GM19099 (cell line): ENCODE measurements around the gene ITSN1.

Experiments
- POLR2A ChIP-seq: IDR thresholded peaks from 3 replicates; pipeline ENCODE4 v1.6.1; 2011; ENCODE audit warnings: low read depth; ENCODE audit not compliant: insufficient read length; ENCODE audit errors: extremely low read depth

The ITSN1 gene

DNA sequence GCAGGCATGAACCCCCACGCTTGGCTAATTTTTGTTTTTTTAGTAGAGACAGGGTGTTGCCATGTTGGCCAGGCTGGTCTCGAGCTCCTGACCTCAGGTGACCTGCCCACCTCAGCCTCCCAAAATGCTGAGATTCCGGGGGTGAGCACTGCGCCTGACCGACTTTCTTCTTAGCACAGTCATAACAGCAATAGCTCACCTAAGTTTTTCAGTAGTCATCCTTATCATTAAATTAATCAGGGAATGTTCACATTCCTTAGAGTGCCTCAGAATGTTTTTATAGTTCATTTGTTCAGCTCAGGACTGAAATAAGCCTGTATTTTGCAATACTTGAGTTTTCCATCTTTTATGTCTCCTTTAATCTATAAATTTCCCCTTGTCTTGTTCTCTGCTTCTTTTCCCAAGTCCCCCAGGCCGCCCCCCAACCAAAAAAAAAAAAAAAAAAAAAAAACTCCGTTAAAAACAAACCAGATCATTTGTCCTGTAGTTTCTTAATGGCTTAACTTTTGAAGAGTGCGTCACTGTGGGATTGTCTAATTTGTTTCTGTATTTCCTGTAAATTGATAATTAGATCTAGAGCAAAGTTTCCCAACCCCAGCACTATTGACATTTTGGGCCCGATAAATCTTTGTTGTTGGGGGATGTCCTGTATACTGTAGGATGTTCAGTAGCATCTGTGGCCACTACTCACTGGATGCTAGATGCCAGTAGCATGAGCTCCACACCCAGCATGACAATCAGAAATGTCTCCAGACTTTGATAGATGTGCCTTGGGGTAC lies 120.7 kb downstream of the ITSN1 start:
- TF ChIP-seq POLR2A, result no peak

DNA sequence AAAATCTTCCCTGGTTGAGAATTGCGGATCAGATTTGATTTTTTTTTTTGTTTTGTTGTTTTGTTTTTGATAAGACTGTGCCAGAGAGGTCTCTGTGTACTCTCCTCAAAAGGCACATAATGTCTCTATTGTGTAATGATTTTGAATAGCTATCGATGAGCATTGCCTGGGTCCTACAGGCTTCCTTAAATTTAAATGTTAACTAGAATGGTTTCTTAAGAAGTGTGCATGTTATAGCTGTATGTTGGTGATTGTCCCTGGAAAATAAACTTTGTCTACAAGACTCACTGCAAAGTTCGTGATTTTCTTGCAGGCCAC lies 121.2 kb downstream of the ITSN1 start:
- no peak for TF ChIP-seq POLR2A

DNA sequence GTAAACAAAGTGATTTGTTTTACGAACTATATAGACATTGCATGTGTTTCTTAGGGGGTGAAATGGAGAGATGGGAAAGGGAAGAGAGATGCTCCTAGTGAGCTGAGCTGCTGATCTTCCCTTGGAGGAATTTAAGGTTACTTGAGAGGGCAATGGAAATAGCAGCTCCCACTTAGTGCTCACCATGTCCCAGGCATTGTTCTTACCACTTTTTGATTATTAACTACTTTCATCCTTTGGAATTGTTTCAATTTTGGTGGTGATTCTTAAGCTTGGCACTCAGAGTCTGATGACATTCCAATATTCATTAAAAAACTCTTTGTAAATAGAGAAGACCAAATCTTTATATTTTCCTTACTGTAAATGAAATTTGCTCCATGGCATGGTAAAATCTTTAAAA lies 124.9 kb downstream of the ITSN1 start:
- no peak for TF ChIP-seq POLR2A

DNA sequence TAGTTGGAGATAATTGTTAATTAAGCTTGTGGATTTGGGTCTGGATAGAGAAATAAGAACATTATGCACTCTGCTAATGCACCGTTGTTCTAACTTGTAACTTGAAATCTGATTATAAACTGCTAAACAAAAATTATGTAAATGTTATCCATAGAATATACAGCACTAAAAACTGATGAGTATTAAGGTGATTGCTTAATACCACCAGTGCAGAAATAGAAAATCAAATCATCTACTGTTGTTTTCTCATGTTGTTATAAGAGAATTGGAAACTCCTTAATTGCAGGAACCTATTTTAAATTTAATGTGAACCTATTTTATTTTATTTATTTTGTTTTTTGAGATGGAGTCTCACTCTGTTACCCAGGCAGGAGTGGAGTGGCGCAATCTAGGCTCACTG lies 125.7 kb downstream of the ITSN1 start:
- TF ChIP-seq POLR2A, result no peak

DNA sequence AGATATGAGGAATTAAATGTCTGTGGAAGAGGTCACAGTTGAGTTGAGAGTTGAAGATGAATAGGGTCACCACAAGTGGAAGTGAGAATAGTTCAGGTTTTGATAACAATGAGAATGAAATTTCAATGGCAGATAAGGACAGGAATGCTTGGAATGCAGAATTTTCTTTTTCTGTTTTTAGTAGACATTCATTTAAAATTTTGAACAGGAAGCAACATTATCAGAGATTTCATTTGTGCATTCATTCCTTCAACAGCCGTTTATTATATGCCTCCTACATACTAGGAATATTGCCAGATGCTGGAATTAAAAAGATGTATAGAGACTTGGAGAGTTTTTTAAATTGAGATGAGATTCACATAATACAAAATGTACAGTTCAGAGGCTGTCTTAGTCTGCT lies 126.8 kb downstream of the ITSN1 start:
- no peak for TF ChIP-seq POLR2A

DNA sequence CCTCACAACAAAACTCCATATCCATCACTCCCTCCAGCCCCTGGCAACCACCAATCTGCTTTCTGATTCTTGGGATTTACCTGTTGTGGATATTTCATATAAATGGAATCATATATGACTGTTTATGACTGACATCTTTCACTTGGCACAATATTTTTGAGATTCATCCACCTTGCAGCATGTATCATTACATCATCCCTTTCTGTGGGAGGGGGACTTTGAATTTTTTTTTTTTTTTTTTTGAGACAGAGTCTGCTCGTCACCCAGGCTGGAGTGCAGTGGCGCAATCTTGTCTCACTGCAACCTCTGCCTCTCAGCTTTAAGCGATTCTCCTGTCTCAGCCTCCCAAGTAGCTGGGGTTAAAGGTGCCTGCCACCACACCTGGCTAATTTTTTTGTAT lies 128.2 kb downstream of the ITSN1 start:
- no peak for TF ChIP-seq POLR2A

DNA sequence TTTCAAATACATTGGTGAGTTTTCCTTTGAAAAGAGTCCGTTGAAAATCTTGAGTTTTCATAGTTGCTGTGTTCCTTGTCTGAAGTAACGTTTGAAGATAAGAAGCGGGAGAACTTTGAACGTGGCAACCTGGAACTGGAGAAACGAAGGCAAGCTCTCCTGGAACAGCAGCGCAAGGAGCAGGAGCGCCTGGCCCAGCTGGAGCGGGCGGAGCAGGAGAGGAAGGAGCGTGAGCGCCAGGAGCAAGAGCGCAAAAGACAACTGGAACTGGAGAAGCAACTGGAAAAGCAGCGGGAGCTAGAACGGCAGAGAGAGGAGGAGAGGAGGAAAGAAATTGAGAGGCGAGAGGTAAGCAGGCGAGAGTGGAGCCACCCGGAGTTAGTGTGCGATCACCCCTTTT lies 129.7 kb downstream of the ITSN1 start:
- no peak for TF ChIP-seq POLR2A

DNA sequence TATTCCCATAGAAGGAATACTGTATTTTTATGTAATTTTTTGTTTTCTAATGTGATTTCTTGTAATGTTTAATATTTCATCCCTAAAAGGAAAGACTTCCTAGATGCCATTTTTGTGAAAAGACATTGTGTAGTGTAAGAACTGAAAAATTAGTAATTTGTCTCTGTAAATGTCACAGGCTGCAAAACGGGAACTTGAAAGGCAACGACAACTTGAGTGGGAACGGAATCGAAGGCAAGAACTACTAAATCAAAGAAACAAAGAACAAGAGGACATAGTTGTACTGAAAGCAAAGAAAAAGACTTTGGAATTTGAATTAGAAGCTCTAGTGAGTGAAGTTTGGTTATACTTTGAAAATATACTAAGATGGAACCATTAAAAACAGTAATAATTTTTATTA lies 132.2 kb downstream of the ITSN1 start:
- TF ChIP-seq POLR2A, result no peak

DNA sequence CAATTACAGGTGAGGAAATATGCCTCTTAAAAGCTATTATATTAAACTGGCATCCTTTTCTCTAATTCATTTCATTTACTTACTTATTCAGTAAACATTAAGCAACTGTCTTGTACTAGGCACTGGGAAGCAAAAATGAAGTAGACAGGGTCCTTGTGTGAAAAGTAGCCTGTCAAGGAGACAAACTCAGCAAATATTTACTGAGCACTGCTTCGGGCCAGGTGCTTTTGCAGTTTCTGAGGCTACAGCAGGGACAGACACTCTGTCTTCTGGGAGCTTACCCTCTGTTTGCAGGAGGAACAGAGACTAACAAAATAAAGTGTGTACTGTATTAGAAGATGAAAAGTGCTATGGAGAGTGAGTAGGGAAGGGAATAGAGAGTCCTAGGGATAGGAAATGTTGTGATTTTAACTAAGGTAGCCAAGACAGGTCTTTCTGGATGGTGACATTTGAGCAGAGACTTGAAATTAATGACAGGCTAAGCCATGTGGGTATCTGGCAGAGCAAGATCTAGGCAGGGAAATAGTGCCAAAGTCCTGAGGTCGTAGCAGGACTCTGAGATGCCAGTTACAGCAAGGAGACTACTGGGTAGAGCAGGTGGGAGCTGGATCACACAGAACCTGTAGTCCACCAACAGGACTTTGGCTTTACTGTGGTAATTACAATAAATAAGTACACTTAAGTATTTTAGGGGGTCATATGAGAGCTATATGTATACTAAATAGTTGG lies 133.0 kb downstream of the ITSN1 start:
- TF ChIP-seq POLR2A, result no peak

DNA sequence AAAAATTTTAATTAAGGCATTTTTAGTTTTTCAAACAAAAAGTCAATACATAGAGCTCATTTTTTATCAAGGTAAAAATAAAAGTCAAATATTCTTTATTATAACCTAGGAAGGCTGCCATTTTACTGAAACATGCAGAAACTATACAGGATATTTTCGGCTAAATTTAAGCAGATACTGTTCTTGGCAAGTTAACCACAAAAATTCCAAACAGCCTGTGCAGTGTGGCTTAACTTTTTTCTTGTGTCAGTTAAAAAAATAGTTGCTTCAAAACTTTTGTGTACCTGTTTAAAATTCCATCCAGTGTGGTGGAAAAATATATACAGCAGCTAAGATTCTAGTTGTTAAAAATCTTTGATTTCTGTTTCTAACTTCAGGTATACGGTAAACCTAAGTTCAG lies 138.3 kb downstream of the ITSN1 start:
- no peak for TF ChIP-seq POLR2A

DNA sequence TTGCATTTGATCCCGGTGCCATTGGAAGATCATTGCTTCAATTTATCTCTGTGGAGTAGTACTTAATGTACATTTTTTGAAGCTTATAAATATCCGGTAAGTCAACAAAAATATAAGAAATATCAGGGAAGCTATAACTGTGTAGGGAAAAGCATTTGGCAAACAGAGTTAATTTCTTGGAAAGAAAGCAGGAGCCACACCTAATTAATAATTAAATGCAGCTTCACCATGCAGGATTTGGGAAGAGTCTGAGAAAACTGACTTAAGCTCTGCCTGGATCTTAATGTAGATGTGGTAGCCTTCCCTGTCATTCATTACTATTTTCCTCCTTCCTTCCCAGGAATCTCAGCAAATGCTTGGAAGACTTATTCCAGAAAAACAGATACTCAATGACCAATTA lies 138.8 kb downstream of the ITSN1 start:
- TF ChIP-seq POLR2A, result no peak

DNA sequence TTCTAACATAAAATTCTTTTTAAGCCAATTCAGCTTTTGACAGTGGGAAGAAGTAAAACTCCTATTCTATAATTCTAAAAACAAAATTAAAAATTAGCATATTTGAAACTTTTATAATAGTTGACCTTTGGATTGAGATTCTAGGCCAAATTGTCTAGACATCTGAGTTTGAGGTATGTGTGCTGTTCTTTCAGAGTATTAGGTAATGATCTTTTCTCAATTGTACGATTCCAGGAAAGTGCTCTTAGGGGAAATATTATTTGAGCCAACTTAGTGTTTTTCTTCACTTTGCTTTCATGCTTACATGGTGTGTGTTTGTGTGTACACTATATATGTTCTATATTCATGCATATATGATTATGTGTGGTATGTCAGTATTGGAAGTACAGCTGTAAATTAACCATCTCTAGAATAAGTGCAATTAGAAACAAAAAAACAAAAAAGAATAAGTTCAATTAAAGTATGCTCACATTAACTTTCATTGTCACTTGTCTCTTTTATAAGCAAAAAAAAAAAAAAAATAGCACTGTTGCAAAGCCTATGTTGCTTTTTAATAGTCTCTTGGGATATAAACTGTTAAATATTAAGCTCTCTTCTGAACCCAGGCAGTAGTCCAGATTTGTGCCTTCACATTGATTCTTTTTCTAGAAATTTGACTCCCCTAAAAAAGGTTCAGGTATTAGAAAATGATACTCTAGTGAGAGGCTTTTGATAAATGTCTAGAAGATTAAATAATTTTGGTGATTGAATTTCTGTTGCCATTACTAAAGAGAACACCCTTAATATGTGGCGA lies 141.1 kb downstream of the ITSN1 start:
- no peak for TF ChIP-seq POLR2A

DNA sequence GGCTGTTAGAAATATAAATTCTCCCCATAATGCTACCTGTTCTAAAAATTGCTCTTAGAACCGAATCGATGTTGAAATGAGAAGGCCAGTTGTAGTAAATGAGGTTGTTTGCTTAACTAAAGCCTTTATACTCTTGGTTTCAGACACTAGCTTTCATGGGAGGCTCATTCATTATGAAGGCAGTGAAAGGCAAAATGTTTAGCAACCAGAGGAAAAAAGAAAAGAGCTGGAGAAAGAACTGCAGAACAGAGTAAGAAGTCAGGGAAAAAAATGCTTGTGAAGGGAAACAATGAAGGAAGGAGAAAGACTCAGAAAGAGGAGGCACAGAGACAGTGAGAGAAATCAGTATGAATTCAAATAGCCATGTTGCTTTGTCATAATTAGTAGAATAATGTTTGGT lies 145.1 kb downstream of the ITSN1 start:
- TF ChIP-seq POLR2A, result no peak

DNA sequence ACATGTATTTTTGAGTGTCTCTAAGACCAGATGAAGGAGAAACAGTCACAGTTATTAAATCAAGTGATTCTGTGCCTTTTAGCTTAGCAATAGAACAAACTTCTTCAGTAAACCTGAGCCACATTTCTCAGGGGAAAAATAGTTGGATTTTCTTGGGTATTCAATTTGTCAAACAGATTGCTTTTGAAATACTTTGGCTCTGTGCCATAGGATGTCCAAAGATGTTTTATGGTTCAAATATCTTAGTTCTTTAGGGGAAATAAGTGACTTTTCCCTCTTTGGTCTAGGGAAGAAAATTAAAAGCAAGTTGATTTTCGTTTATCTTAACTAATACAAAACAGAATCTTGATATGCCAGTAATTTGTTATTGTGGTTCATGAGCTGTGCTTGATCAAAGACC lies 147.4 kb downstream of the ITSN1 start:
- TF ChIP-seq POLR2A, result no peak

DNA sequence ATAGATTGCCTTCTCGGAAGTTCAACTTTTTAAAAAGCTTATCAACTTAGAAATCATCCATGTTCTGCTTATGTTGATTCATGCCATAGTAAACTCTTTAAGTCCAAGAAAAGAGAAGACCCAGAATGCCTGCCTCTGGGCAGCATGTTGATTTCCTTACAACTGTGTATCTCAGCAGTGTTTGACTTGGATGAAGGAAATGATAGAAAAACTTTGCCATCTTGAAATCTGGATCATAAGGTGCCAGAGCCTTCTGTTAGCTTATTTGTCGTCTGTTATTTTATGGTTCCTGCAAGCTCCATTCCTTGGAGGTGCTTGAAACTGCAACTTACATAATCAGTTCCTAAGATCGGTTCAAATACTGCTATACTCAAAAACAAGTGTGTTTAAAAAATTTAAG lies 148.8 kb downstream of the ITSN1 start:
- TF ChIP-seq POLR2A, result no peak

DNA sequence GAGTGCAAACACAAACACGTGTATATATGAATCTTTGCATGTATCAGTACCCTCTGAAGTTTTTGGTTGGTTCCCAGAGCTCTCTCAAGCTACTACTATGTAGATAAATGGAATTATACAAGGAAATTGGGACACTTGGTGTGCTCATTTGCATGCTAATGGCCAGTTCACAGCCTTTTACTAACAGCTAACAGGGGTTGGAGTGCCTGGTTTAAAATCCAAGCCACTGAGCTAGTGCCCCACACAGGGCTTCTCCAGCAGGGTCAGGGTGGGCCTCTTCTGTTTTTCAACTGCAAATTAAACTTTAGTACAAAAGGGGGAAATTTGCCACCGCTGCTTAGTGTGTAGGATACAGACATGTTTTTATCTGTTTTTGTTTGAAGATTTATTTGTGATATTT lies 152.3 kb downstream of the ITSN1 start:
- TF ChIP-seq POLR2A, result no peak
